NB4 (cell line): ENCODE data around the gene SLC16A11.

Experiments used
- CTCF ChIP-seq: IDR thresholded peaks from one replicate; pipeline ENCODE4 v1.5.1; 2012; ENCODE audit warnings: low read depth, low read length
- POLR2A ChIP-seq: IDR thresholded peaks from 2 replicates; pipeline ENCODE4 v1.6.1; 2011; ENCODE audit warnings: mild to moderate bottlenecking; ENCODE audit not compliant: insufficient read length; ENCODE audit errors: extremely low read depth
- TF ChIP-seq, protein P1 (sequence below): IDR thresholded peaks from 2 replicates; pipeline ENCODE4 v1.6.1; 2011; ENCODE audit warnings: low read depth, low read length

DNA sequence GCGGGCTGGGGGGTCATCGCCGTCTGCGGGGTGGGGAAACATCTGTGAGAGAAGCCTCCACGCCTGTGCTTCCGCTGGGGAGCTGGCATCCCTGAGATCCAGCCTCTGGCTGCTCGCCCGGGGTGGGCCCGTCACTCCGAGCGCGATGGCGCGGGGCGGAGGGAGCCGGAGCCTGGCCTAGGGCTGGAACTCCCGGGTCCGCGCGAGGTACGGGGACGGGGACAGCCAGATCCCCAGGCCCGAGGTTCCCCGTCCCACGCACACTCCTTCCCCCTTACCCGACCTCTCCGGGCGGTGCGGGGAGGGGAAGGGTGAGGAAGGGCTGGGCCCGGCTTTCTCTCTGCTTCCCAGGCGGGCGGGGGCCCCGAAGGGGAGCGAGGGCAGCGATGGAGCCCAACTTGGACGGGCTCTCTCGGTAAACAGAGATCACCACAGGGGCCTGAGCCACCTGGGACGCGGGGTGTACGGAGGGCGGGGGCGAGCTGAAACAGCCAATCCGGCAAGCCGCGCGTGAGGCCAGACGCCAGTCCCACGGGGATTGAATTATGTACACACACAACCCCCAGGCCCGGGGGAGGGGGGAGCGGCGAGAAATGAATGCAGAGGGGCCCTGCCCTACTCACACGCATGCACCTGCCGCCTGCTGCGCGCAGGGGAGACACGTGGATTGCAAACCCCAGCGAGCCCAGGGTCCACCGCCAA lies at the start of gene SLC16A11:
- no peak for TF ChIP-seq CTCF
- TF ChIP-seq POLR2A: no peak
- TF ChIP-seq, protein P1, sequence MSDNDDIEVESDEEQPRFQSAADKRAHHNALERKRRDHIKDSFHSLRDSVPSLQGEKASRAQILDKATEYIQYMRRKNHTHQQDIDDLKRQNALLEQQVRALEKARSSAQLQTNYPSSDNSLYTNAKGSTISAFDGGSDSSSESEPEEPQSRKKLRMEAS: no peak
